ENCODE results near the gene RAB3B.

The RAB3B gene

GRCh38 chr1:51958824-51959223 lies 31.7 kb downstream of the RAB3B start:
- TF ChIP-seq, protein P1, sequence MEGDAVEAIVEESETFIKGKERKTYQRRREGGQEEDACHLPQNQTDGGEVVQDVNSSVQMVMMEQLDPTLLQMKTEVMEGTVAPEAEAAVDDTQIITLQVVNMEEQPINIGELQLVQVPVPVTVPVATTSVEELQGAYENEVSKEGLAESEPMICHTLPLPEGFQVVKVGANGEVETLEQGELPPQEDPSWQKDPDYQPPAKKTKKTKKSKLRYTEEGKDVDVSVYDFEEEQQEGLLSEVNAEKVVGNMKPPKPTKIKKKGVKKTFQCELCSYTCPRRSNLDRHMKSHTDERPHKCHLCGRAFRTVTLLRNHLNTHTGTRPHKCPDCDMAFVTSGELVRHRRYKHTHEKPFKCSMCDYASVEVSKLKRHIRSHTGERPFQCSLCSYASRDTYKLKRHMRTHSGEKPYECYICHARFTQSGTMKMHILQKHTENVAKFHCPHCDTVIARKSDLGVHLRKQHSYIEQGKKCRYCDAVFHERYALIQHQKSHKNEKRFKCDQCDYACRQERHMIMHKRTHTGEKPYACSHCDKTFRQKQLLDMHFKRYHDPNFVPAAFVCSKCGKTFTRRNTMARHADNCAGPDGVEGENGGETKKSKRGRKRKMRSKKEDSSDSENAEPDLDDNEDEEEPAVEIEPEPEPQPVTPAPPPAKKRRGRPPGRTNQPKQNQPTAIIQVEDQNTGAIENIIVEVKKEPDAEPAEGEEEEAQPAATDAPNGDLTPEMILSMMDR (IDR thresholded peaks at IDR 0.05; ENCODE audit: low read depth, low read length, missing control alignments): no peak
- in situ Hi-C loops (cut with HindIII; ENCODE audit: low sequenced_read_pairs): no loop called here
- no peak for DNase-seq (ENCODE audit: low read depth)
- no peak overlapping the region for H3K4me3 ChIP-seq (ENCODE audit: low read depth, low read length)

GRCh38 chr1:51957618-51958017 lies 32.9 kb downstream of the RAB3B start:
- in situ Hi-C loops (cut with HindIII; ENCODE audit: low sequenced_read_pairs): no loop called here
- H3K4me3 ChIP-seq (ENCODE audit: low read depth, low read length): no peak overlapping the region
- TF ChIP-seq, protein P1 (IDR thresholded peaks at IDR 0.05; ENCODE audit: low read depth, low read length, missing control alignments): no peak
- DNase-seq (ENCODE audit: low read depth): no peak

GRCh38 chr1:51956528-51957509 lies 33.7 kb downstream of the RAB3B start:
- no peak overlapping the region for H3K4me3 ChIP-seq (ENCODE audit: low read depth, low read length)
- DNase-seq (ENCODE audit: low read depth): no peak
- in situ Hi-C loops (cut with HindIII; ENCODE audit: low sequenced_read_pairs): no loop called here
- TF ChIP-seq, protein P1 (IDR thresholded peaks at IDR 0.05; ENCODE audit: low read depth, low read length, missing control alignments): no peak

DNA sequence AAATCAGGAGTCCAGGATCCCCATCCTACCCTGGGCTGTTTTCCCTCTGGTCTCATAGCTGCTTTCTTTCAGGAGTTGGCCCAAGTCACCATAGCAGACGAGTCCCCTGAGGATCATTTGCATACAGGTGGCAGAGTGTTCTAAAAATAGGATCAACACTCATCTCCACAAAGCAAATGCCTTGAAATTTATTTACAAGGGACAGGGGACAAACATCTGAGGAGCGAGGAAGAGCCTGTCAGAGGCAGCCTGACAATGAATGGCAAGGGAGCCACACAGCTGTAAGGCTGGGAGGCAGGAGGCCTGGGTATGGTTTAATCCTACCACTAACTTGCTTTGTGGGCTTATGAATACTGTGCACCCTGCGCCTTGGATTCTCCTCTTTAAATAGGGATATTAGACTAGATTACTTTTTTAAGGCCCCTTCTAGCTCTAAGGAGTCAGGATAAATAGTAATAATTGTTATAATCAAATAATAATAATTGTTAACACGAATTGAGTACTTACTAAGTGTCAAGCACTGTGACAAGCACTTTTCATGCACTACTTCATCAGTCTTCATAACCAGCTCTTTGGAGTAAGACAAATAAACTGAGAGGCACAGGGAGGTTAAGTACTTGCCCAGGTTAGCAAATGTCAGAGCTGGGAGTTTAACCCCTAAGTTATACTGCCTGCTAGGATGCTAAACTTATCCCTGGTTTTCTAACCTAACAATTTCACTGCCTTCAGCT lies 34.5 kb downstream of the RAB3B start:
- DNase-seq (ENCODE audit: low read depth): no peak
- TF ChIP-seq, protein P1 (IDR thresholded peaks at IDR 0.05; ENCODE audit: low read depth, low read length, missing control alignments): no peak
- in situ Hi-C loops (cut with HindIII; ENCODE audit: low sequenced_read_pairs): no loop called here
- H3K4me3 ChIP-seq (ENCODE audit: low read depth, low read length): no peak overlapping the region

GRCh38 chr1:51954783-51955182 lies 35.7 kb downstream of the RAB3B start:
- H3K4me3 ChIP-seq (ENCODE audit: low read depth, low read length): no peak overlapping the region
- TF ChIP-seq, protein P1 (IDR thresholded peaks at IDR 0.05; ENCODE audit: low read depth, low read length, missing control alignments): no peak
- in situ Hi-C loops (cut with HindIII; ENCODE audit: low sequenced_read_pairs): no loop called here
- DNase-seq (ENCODE audit: low read depth): no peak

GRCh38 chr1:51953079-51953478 lies 37.4 kb downstream of the RAB3B start:
- TF ChIP-seq, protein P1 (IDR thresholded peaks at IDR 0.05; ENCODE audit: low read depth, low read length, missing control alignments): no peak
- in situ Hi-C loops (cut with HindIII; ENCODE audit: low sequenced_read_pairs): no loop called here
- DNase-seq (ENCODE audit: low read depth): no peak

More at GRCh38 chr1:51953079-51953478, 37.4 kb downstream of the RAB3B start:
- H3K4me3 ChIP-seq (ENCODE audit: low read depth, low read length): no peak overlapping the region
